Measurements from ENCODE around the gene MRAS.
"Not testable (repeated sequence)": the region's sequence is repeated elsewhere in the genome, so short reads cannot be mapped to it uniquely, and the experiment has no call there.

Gene MRAS

DNA sequence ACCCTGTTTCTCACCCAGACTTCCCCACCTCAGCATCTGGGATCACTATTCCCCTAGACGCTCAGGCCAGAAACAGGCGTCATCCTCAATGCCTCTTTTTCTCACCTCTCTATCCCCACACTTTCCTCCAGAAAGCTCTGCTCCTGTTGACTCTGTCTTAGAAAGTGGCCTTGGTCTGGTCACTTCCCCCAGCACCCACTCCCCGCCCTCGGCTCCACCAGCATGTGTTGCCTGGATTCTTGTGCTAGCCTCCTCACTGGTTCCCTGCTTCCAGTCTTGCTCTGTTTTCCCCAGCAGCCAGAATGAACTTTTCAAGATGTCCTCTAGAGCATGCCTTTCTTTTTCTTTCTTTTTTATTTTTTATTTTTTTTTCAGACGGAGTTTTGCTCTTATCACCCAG, 46.3 kb downstream of the MRAS start:
- no peak for DNase-seq

DNA sequence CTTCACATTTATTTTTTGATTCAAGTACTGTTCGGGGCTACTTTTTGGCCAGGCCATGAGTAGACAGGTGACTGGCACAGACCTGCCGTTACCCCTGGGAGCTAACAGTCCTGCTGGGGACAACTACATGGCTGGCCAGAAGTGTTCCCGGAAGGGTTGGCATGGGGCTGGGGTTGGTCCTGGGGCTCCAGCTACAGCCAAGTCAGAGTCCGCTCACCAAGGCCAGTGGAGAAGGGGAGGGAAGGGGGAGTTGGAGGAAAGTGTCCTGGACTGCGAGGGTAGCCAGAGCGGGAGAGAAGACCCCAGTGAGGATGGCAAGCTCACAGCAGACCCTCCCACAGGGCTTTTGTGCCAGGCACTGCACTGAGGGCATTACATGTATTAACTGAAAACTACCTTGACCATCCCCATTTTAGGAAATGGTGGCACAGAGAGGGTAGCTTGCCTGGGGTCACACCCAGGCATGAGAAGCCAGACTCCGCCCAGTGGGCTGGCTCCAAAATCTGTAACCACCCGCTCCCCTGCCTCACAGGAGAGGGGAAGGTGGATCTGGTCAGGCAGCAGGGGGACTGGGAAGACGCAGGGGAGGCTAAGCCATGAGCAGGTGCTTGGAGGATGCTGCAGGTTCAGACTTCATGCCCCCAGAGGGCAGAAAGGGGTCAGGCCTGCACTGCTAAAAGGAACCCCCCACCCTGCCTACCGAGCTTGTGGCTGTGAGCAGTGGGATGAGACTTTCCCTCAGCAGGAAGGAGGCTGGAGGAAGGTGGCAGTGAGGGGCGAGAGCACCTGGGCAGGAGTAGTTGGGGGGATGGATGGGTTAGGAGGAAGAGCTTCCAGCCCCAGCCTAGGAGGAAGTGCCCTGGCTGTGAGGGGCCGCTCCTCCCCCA, 47.7 kb downstream of the MRAS start:
- no peak for DNase-seq

DNA sequence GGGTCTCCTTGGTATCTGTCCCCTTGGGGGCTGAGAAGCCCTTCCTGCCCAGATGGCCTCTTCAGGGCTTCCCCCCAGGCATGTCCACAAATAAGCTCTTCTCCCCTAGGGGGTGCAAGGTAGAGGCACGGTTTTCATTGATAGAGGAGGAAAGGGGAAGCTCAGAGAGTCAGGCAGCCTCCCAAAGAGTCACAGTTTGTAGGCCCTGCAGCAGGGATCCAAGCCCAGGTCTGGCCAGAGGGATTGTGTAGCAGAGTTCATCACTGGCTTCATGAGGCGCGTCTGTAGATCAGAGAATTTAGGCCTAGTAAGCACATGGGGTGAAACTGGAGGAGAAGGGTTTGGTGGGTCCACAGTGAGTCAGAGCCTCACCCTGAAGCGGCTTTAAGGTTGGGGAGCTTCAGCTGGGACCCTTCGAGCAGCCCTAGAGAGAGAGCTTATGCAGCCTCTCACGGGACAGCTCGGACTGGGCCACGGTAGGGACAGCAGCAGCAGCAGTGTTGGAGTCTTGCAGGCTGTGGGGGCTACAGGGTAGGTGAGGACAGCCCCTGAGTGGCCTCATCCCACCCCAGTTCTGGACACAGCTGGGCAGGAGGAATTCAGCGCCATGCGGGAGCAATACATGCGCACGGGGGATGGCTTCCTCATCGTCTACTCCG, 48.5 kb downstream of the MRAS start:
- DNase-seq = no peak

- DNase-seq = no peak
Measured at GRCh38 chr3:138397983-138398382, 49.6 kb downstream of the MRAS start.

DNA sequence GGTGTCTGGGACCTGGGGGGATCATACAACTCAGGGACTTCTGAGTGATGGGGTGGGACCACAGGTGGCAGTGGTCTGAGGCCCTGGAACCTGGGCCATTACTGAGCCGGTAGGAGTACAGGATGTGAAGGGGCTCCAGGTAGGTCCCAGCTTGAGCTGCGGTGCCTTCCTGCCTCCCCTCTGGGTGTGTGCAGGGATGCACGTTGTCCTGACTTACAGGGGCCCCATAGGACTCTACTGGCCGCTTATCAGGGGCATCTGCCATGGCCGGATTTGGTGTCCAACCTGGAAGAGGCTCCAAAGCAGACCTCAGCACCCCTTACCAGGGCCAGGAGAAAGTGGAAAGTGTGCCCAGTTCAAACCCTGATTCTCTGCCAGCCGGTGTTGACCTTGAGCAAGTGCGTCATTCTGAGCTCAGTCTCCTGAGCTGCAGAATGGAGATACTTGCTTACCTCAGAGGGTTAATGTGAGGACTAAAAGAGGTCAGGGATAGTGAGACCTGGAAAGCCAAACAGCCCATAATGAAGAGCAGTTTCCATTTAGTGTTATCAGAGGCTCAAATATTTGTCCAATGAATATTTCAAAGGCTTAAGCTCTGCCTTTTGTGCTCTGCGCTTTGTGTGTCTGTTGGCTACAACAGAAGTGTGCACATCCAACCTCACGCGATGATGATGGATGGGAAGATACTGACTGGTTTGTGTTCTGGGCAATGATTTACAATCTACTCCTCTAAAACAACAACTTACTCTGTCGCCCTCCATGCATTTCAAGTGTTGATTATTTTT, 50.6 kb downstream of the MRAS start:
- DNase-seq = no peak

- DNase-seq = no peak
Measured at GRCh38 chr3:138399766-138400165, 51.4 kb downstream of the MRAS start.

DNA sequence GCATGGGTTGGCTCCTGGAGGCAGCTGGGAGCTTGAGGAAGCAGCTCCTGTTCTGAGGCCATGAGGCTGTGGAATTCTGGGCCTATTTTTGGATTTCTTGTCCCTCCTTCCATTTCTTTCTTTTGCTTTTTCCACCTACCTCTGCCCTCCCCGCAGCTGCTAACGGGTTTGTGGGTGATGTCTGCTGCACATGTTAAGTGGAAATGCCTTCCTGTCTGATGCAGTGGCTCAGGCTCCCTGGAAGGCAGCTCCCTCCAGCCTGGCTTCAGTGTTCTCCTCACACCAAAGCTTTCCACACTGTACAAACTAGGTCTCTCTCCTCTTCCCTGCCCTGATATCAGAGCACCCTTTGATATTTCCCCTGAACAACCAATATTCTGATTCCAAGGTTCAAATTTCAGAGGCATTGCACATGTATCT, 52.3 kb downstream of the MRAS start:
- DNase-seq = no peak

- DNase-seq = no peak
Measured at GRCh38 chr3:138401834-138402233, 53.5 kb downstream of the MRAS start.

DNA sequence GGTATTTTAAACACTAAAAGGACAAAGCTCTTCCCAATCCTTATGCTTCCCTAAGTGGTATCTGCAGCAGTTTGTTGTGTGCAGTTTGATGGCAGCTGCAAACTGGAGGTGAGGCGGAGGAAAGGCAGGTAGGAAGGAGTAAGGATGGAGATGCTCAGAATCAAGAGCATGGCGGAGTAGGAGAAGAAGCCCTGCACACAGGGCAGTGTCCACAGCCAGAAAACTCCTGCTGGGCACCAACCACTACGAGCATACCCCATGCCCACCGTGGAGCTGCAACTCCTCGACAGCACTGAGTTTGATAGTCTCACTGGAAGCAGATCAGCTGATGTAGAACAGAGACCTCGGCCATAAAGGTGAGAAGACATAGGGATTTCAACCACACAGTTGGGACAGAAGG, 55.7 kb downstream of the MRAS start:
- DNase-seq = no peak

- no peak for DNase-seq
Measured at GRCh38 chr3:138405001-138405400, 56.6 kb downstream of the MRAS start.

DNA sequence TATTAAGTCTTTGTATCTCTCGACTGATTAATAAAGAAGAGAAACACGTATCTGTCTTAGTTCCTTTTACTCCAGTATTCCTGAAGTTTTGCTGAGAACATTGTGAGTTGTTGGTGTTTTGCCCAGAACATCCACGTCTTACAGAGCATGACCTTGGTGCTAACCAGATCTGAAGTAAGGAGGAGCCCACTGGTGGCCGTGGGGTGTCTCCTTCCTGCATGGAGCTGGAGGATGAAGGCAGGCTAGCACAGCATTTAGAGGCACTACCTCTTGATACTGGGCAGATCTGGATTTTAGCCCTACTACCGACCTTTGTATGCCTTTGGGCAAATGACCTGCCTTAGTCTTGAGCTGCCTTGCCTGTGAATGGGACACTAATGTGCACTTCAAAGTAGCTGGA, 57.1 kb downstream of the MRAS start:
- no peak for DNase-seq

DNA sequence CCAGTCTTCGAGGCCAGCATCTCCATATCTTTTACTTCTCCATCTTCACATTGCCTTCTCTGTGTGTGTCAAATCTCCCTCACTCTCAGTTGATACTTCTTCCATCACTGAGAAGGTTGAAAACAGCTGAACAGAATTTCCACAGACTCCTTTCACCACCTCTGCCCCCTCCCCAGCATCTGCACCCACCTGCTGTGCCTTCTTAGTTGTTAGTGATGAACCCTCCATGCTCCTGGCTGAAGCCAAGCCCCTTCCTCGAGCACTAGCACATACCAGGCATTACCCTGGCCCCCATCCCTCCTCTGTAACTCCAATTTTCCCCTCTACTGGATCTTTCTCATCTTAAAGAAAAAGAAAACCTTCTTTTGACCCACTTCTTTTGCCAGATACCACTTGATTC, 58.2 kb downstream of the MRAS start:
- DNase-seq = no peak

- no peak for DNase-seq
Measured at GRCh38 chr3:138407236-138407907, 59.0 kb downstream of the MRAS start.

DNA sequence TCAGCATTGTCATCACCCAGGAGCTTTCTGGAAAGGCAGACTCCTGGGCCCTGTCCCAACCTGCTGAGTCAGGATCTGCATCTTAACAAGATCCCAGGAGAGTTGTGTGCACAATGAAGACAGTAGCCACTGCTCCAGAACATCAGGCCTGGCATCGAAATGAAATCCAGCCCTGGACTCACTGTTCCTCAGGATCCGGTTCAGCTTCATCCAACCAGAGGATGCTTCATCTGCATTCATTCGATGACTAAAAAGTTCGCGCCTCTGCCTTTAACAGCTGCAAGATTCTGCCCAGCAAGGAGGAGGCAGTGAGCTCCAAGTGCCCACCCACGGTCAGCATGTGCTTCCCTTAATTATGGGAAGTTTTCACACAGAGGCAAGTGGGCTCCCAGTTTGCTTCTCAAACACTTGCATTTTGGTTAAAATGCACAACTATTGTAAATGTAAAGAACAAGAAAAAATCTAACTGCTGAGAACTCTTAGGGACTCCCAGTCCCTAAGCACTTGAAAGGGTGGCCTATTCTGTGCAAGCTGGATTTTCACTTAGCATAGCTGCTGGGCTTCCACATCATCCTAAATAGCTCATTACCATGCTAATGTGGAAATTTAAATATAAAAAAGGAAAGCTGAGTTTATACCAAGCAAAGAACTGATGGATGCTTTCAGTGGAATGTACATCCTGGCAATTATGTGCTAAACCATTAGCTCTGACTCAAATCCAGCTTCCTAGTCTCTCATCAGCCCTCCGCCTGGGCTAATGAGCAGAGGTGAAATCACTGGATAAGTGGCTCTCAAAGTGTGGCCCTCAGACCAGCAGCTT, 60.6 kb downstream of the MRAS start:
- no peak for DNase-seq

DNA sequence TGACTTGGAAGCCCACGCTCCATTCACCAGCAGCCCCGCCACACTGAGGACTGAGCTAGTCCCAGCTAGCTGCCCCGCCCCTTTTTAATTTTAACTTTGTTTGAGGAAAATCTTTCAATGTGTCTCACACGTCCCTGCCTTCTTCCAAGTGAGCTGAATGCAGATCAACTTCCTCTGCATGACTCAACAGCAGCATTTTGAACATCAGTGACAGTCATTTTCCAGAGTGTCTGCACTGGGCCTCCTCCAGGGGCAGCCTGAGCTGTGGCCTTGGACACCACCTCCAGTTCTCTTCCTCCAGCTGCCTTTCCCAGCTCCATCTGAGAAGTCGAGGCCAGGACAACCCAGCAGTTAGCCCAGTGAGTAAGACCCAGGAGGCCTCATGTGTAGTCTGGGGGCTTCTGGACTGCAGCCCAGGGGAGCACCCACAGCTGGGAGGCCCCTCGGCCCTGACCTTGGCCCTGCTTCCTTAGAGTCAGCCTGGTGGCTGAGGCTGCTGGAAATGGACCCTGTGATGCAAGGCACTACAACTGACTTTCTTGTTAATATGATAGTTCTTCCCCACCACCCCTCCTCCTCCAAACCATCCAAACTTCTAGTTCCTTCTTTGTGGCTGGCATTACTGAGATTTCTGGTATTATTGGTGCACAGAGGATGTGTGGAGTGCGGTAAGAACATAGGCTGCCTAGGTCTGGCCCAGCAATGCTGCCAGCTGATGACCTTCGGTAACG, 64.6 kb downstream of the MRAS start:
- no peak for DNase-seq

- DNase-seq = not testable (repeated sequence)
Measured at GRCh38 chr3:138416236-138416635, 67.9 kb downstream of the MRAS start.

DNA sequence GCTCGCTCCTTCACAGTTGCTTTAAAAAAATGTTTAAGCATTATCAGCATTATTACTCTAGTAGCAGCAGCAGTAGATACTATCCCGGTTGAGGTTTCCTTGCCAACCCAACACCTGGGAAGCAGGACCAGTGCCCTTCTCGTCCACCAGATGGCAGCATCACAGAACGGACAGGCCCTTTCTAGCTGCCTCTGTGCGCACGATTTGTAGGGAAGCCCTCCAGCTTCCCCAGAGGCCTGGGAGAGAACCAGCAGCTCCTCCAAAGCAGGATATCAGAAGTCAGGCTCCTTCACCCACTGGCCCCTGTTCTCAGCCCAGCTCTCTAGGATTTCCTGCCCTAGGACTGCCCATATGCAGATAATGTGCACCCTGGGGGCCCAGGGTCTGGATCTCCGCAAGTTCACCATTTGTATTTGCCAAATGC, 69.2 kb downstream of the MRAS start:
- no peak for DNase-seq

- DNase-seq = no peak
Measured at GRCh38 chr3:138418601-138419206, 70.3 kb downstream of the MRAS start.

DNA sequence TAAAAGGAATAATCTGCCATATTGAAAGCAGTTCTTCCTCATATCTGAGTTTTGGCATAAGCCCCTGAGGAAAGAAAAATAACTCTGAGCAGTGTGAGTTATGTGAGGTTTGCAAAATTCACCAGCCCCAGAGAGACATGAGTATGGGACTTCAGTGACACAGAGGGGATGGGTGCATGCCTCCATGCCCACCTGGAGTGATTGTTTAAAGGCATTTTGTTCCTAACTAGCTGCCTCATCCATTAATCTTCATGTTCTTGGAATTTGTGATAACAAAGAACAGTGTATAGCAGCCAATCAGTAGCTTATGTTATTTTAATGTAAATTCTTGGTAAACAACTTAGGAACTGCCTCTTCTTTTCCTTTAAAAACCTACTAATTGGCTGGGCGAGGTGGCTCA, 74.9 kb downstream of the MRAS start:
- no peak for DNase-seq

GRCh38 chr3:138424323-138424722, 75.9 kb downstream of the MRAS start:
- no peak for DNase-seq

GRCh38 chr3:138426211-138426610, 77.8 kb downstream of the MRAS start:
- DNase-seq = no peak

Data from activated gamma-delta T cell (primary cell).